SK-N-SH (cell line): ENCODE results near the gene LMTK2. TPM values are rescaled to one million over a fixed set of nuclear protein-coding genes. Genes with fewer than 3 reads are reported as not detected.

Experiments used
- CTCF ChIA-PET: fragments of 300-600, 350-600 bp; formaldehyde crosslinking; extraction: SDS; loops from one replicate; lab custom pipeline; 2021; lab: Yijun Ruan, JAX
- POLR2A ChIA-PET: fragments of 350-600 bp; sonication (Branson Sonifier 250); formaldehyde crosslinking; extraction: SDS; loops from one replicate; lab custom pipeline; 2020; ENCODE audit warnings: antibody characterized with exemption, inconsistent platforms; lab: Yijun Ruan, JAX
- DNase-seq: peaks from one replicate; pipeline ENCODE4 v3.0.0; 2012
- H2AFZ ChIP-seq: fragments of 200-600 bp; sonication (generic); 2 replicates; pipeline ENCODE4 v1.8.1; 2016; ENCODE audit warnings: antibody characterized with exemption, mild to moderate bottlenecking, low read depth
- H3F3A ChIP-seq: fragments of 200-600 bp; sonication (generic); replicated peaks from 2 replicates; pipeline ENCODE3; 2016; ENCODE audit warnings: antibody characterized with exemption, mild to moderate bottlenecking; ENCODE audit not compliant: insufficient read depth
- H3K27ac ChIP-seq, 2 experiments: fragments of 200-500 bp in 1 of 2; fragments of 200-600 bp in 1 of 2; sonication (Bioruptor generic) in 1 of 2; sonication (generic), shearing (Covaris generic) in 1 of 2; 2 replicates each; pipeline versions ENCODE4 v1.5.1 to v1.6.1; 2014 to 2016; ENCODE audit warnings: low read depth in 2 of 2, inconsistent platforms in 1 of 2, low read length in 1 of 2, mild to moderate bottlenecking in 1 of 2, mixed read lengths in 1 of 2
- H3K27me3 ChIP-seq: fragments of 200-600 bp; sonication (generic), shearing (Covaris generic); 2 replicates; pipeline ENCODE4 v1.6.1; 2016; ENCODE audit warnings: mixed run types; ENCODE audit not compliant: insufficient read depth
- H3K36me3 ChIP-seq, 2 experiments: fragments of 200-500 bp in 1 of 2; fragments of 200-600 bp in 1 of 2; sonication (Bioruptor generic) in 1 of 2; sonication (generic) in 1 of 2; replicated peaks in 1 of 2; 2 replicates each; pipeline versions ENCODE3 to v1.5.1; 2014 to 2016; ENCODE audit warnings: low read length in 1 of 2, mild to moderate bottlenecking in 1 of 2; ENCODE audit not compliant: insufficient read depth in 2 of 2, control insufficient read depth in 1 of 2
- H3K4me1 ChIP-seq, 2 experiments: fragments of 200-500 bp in 1 of 2; fragments of 200-600 bp in 1 of 2; sonication (Bioruptor generic) in 1 of 2; sonication (generic), shearing (Covaris generic) in 1 of 2; 2 replicates each; pipeline versions ENCODE4 v1.5.1 to v1.6.1; 2014 to 2016; ENCODE audit warnings: low read depth in 1 of 2, low read length in 1 of 2, mixed run types in 1 of 2; ENCODE audit not compliant: insufficient read depth in 2 of 2, control insufficient read depth in 1 of 2
- H3K4me2 ChIP-seq: fragments of 200-600 bp; sonication (generic), shearing (Covaris generic); 2 replicates; pipeline ENCODE4 v1.6.1; 2017; ENCODE audit warnings: mixed run types
- H3K4me3 ChIP-seq, 2 experiments: fragments of 200-500 bp in 1 of 2; fragments of 200-600 bp in 1 of 2; sonication (Bioruptor generic) in 1 of 2; sonication (generic), shearing (Covaris generic) in 1 of 2; 2 replicates each; pipeline versions ENCODE4 v1.5.1 to v1.8.1; 2014 to 2016; ENCODE audit warnings: low read depth in 2 of 2, inconsistent platforms in 1 of 2, low read length in 1 of 2, mild to moderate bottlenecking in 1 of 2, mixed read lengths in 1 of 2, moderate library complexity in 1 of 2
- H3K79me2 ChIP-seq: fragments of 200-600 bp; sonication (generic); 2 replicates; pipeline ENCODE4 v1.8.1; 2017; ENCODE audit warnings: mild to moderate bottlenecking; ENCODE audit not compliant: insufficient read depth
- H3K9ac ChIP-seq: fragments of 200-600 bp; sonication (generic); 2 replicates; pipeline ENCODE4 v1.6.1; 2017; ENCODE audit warnings: mixed run types
- H3K9me2 ChIP-seq: fragments of 200-600 bp; sonication (generic); 2 replicates; pipeline ENCODE4 v1.6.1; 2017; ENCODE audit warnings: mixed run types
- H3K9me3 ChIP-seq: fragments of 200-600 bp; sonication (generic); 2 replicates; pipeline ENCODE4 v1.6.1; 2017; ENCODE audit warnings: mixed run types, mild to moderate bottlenecking, moderate library complexity
- H4K20me1 ChIP-seq: fragments of 200-600 bp; sonication (generic); 2 replicates; pipeline ENCODE4 v1.6.1; 2017; ENCODE audit warnings: mild to moderate bottlenecking, mixed run types; ENCODE audit not compliant: insufficient read depth
- CHD2 ChIP-seq: fragments of 150-350 bp; IDR thresholded peaks from 2 replicates; pipeline ENCODE4 v1.6.1; 2018; ENCODE audit warnings: low read length; ENCODE audit not compliant: partially characterized antibody
- CTCF ChIP-seq: fragments of 200-600 bp; sonication (generic); IDR thresholded peaks from 2 replicates; pipeline ENCODE4 v1.6.1; 2017; ENCODE audit warnings: antibody characterized with exemption, mild to moderate bottlenecking, moderate library complexity
- ELF1 ChIP-seq: IDR thresholded peaks from 2 replicates; pipeline ENCODE4 v1.4.0; 2012
- EZH2phosphoT487 ChIP-seq: fragments of 200-600 bp; sonication (generic); IDR thresholded peaks from 2 replicates; pipeline ENCODE4 v1.6.1; 2017; ENCODE audit warnings: low read depth, mixed run types, mild to moderate bottlenecking, antibody characterized with exemption, moderate library complexity, borderline replicate concordance
- GABPA ChIP-seq: IDR thresholded peaks from 2 replicates; pipeline ENCODE4 v1.4.0; 2012; ENCODE audit warnings: low read depth, mild to moderate bottlenecking
- MAX ChIP-seq: IDR thresholded peaks from 2 replicates; pipeline ENCODE4 v1.4.0; 2012; ENCODE audit warnings: low read depth
- NFIC ChIP-seq: IDR thresholded peaks from 2 replicates; pipeline ENCODE4 v1.4.0; 2012; ENCODE audit warnings: borderline replicate concordance
- NRF1 ChIP-seq: IDR thresholded peaks from 2 replicates; pipeline ENCODE4 v1.6.1; 2012; ENCODE audit warnings: low read depth, mild to moderate bottlenecking, low read length
- PBX3 ChIP-seq: IDR thresholded peaks from 2 replicates; pipeline ENCODE4; 2012
- RAD21 ChIP-seq: IDR thresholded peaks from 2 replicates; pipeline ENCODE4 v1.6.1; 2012; ENCODE audit warnings: mild to moderate bottlenecking, low read length
- RFX5 ChIP-seq: IDR thresholded peaks from 2 replicates; pipeline ENCODE4 v1.6.1; 2012; ENCODE audit warnings: mild to moderate bottlenecking, improper control_type of control experiment, low read length
- RXRA ChIP-seq: IDR thresholded peaks from 2 replicates; pipeline ENCODE4 v1.4.0; 2012; ENCODE audit warnings: low read depth, mild to moderate bottlenecking, borderline replicate concordance
- SIN3A ChIP-seq: IDR thresholded peaks from 2 replicates; pipeline ENCODE4 v1.6.1; 2012; ENCODE audit warnings: low read depth, mild to moderate bottlenecking, low read length, moderate library complexity, borderline replicate concordance
- TAF1 ChIP-seq: IDR thresholded peaks from 2 replicates; pipeline ENCODE4 v1.6.1; 2012; ENCODE audit warnings: low read depth, mild to moderate bottlenecking, low read length, moderate library complexity, borderline replicate concordance
- TEAD4 ChIP-seq: IDR thresholded peaks from 2 replicates; pipeline ENCODE4 v1.4.0; 2012; ENCODE audit warnings: mild to moderate bottlenecking, borderline replicate concordance; ENCODE audit not compliant: insufficient read depth
- USF1 ChIP-seq: IDR thresholded peaks from 2 replicates; pipeline ENCODE4 v1.4.0; 2012; ENCODE audit warnings: low read depth, borderline replicate concordance
- YY1 ChIP-seq: IDR thresholded peaks from 2 replicates; pipeline ENCODE4 v1.4.0; 2012; ENCODE audit warnings: low read depth, mild to moderate bottlenecking
- ZBTB33 ChIP-seq: IDR thresholded peaks from 2 replicates; pipeline ENCODE4 v1.4.0; 2012; ENCODE audit warnings: low read depth, borderline replicate concordance
- WGBS: methylation state at CpG from one replicate; pipeline ENCODE4 v1.1.6; 2017; ENCODE audit warnings: low lambda C conversion rate; 5-methylcytosine and 5-hydroxymethylcytosine counted together
- polyA plus RNA-seq, 3 experiments: library from polyadenylated mRNA; depleted of rRNA; stranded (reverse); fragments of >200 nt; gene quantifications; 2 replicates each; pipeline ENCODE4 v1.2.3, GENCODE V29; 2012
- TF ChIP-seq, protein P1 (sequence below): fragments of 150-350 bp; IDR thresholded peaks from 2 replicates; pipeline ENCODE4 v1.6.1; 2016; ENCODE audit warnings: mild to moderate bottlenecking, low read depth, low read length

Gene LMTK2
- polyA plus RNA-seq, 1 of the 3 experiments (the other 2 are of a cell fraction): 9.0 TPM

DNA sequence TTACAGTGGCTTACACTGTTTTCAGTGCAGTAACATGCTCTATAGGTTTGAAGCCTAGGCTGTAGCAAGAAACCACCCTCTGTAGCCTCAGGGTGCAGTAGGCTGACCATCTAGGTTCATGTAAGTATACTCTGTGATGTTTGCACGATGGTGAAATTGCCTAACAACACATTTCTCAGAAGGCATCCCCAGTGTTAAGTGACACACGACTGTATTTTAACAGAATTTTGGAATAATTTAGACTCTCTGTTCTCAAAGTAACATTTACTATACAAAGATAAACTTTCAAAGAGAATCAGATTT is 60.0 kb downstream of the LMTK2 start:
- no peak for DNase-seq
- ChIA-PET CTCF (interaction anchor here (0.7 to 19.6 kb wide), 27 partner anchors 10 to 197 kb away, joined by 3 to 744 read pairs (median 8); partner anchors contain the start of gene LMTK2), POLR2A (interaction anchor here (1.0 to 1.2 kb wide), 2 partner anchors 56 to 146 kb away, joined by 3 read pairs; no protein-coding TSS in a partner anchor)
- no peaks in the 10 kb centered on the region for H3K27me3 ChIP-seq
- H3K27ac ChIP-seq: no peak overlapping the region
- no peak overlapping the region for H3K4me3 ChIP-seq
- H3K9me2 ChIP-seq: no peaks in the 10 kb centered on the region
- no peak overlapping the region for H3K9ac ChIP-seq
- no peaks in the 10 kb centered on the region for H3K79me2 ChIP-seq
- peaks cover 0 to 17% of the 10 kb centered on the region in 2 experiments; a peak in 2 of 4 replicates for H3K4me1 ChIP-seq
- H3F3A ChIP-seq: peaks cover 13% of the 10 kb centered on the region
- H4K20me1 ChIP-seq: no peaks in the 10 kb centered on the region
- H3K36me3 ChIP-seq: peaks cover 0 to 12% of the 10 kb centered on the region in 2 experiments
- no peaks in the 10 kb centered on the region for H3K9me3 ChIP-seq
- 72% methylated on average over 2 of the region's 2 CpGs for WGBS
- H3K4me2 ChIP-seq: no peak overlapping the region
- no peak overlapping the region for H2AFZ ChIP-seq
- TF ChIP-seq ZBTB33 (no peak), NFIC (no peak)

- POLR2A ChIA-PET: interaction anchor here (1.1 kb wide), 1 partner anchor 84 kb away, joined by 3 read pairs; no protein-coding TSS in a partner anchor
- Histone ChIP-seq H3K4me3 (no peak overlapping the region), H3K4me1 (peaks cover 0 to 17% of the 10 kb centered on the region in 2 experiments; a peak in 2 of 4 replicates), H3K27me3 (no peaks in the 10 kb centered on the region), H4K20me1 (no peaks in the 10 kb centered on the region), H3K36me3 (peaks cover 0 to 19% of the 10 kb centered on the region in 2 experiments), H2AFZ (no peak overlapping the region), H3K9me2 (no peaks in the 10 kb centered on the region), H3K9me3 (no peaks in the 10 kb centered on the region), H3F3A (peaks cover 13% of the 10 kb centered on the region), H3K79me2 (no peaks in the 10 kb centered on the region), H3K4me2 (no peak overlapping the region), H3K9ac (no peak overlapping the region), H3K27ac (no peak overlapping the region)
- CTCF ChIA-PET: interaction anchor here (1.0 to 19.6 kb wide), 26 partner anchors 8 to 196 kb away, joined by 3 to 744 read pairs (median 10); partner anchors contain the start of gene LMTK2
- 88% methylated on average over 15 of the region's 15 CpGs for WGBS
- no peak for DNase-seq
- no peak for TF ChIP-seq RFX5
- TF ChIP-seq CHD2: no peak
- TF ChIP-seq CTCF: no peak
- TF ChIP-seq RAD21: no peak
- no peak for TF ChIP-seq GABPA
- TF ChIP-seq ELF1: no peak
- TF ChIP-seq TEAD4: no peak
- no peak for TF ChIP-seq NFIC
- TF ChIP-seq PBX3: no peak
- TF ChIP-seq NRF1: no peak
- no peak for TF ChIP-seq EZH2phosphoT487
- no peak for TF ChIP-seq RXRA
- TF ChIP-seq YY1: no peak
- TF ChIP-seq TAF1: no peak
- TF ChIP-seq, protein P1, sequence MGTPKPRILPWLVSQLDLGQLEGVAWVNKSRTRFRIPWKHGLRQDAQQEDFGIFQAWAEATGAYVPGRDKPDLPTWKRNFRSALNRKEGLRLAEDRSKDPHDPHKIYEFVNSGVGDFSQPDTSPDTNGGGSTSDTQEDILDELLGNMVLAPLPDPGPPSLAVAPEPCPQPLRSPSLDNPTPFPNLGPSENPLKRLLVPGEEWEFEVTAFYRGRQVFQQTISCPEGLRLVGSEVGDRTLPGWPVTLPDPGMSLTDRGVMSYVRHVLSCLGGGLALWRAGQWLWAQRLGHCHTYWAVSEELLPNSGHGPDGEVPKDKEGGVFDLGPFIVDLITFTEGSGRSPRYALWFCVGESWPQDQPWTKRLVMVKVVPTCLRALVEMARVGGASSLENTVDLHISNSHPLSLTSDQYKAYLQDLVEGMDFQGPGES: no peak
- no peak for TF ChIP-seq SIN3A
- TF ChIP-seq MAX: no peak
- no peak for TF ChIP-seq USF1
Measured at GRCh38 chr7:98167653-98168052, 61.0 kb downstream of the LMTK2 start.
